C4-2B (cell line): ENCODE measurements around the gene BRME1.

ENCODE experiments used
- CTCF ChIP-seq: fragments of 450-650 bp; conservative IDR thresholded peaks from 2 replicates; pipeline ENCODE4 v1.5.1; 2017; ENCODE audit warnings: mild to moderate bottlenecking
- ZFX ChIP-seq: fragments of 450-650 bp; IDR thresholded peaks from 2 replicates; pipeline ENCODE4 v1.6.1; 2017

GRCh38 chr19:13934785-13935109 is 28.8 kb upstream of the BRME1 start:
- TF ChIP-seq CTCF (no peak), ZFX (no peak)
